Measurements from ENCODE around the gene FBXW12.
"Not testable (repeated sequence)": the region's sequence is repeated elsewhere in the genome, so short reads cannot be mapped to it uniquely, and the experiment has no call there.

FBXW12 gene

GRCh38 chr3:48371651-48372376 is at the start of gene FBXW12:
FBXW12 (plus strand) TSS chr3:48372219; CDS start chr3:48372768, 549 bp downstream.
- no peak for DNase-seq

GRCh38 chr3:48331706-48332435 is 40.1 kb upstream of the FBXW12 start:
- DNase-seq, result not testable (repeated sequence)

- not testable (repeated sequence) for DNase-seq
Measured at GRCh38 chr3:48333346-48334245, 38.4 kb upstream of the FBXW12 start, which contains the start of gene SPINK8. SPINK8 (minus strand) TSS chr3:48333661; CDS start chr3:48328341, 5,320 bp downstream.

GRCh38 chr3:48334605-48335004 is 37.4 kb upstream of the FBXW12 start:
- no peak for DNase-seq

GRCh38 chr3:48335286-48335685 is 36.7 kb upstream of the FBXW12 start:
- DNase-seq, result not testable (repeated sequence)

GRCh38 chr3:48337536-48337935 is 34.5 kb upstream of the FBXW12 start:
- DNase-seq, result not testable (repeated sequence)

- no peak for DNase-seq
Measured at GRCh38 chr3:48338635-48339034, 33.4 kb upstream of the FBXW12 start.

- no peak for DNase-seq
Measured at GRCh38 chr3:48343432-48343831, 28.6 kb upstream of the FBXW12 start.

- DNase-seq, result no peak
Measured at GRCh38 chr3:48344867-48345507, 27.0 kb upstream of the FBXW12 start.

- DNase-seq, result no peak
Measured at GRCh38 chr3:48345946-48346572, 26.0 kb upstream of the FBXW12 start.

- no peak for DNase-seq
Measured at GRCh38 chr3:48347500-48347899, 24.5 kb upstream of the FBXW12 start.

GRCh38 chr3:48352546-48352945 is 19.5 kb upstream of the FBXW12 start:
- DNase-seq, result no peak

- no peak for DNase-seq
Measured at GRCh38 chr3:48353987-48354386, 18.0 kb upstream of the FBXW12 start.

- no peak for DNase-seq
Measured at GRCh38 chr3:48356419-48356818, 15.6 kb upstream of the FBXW12 start.

- no peak for DNase-seq
Measured at GRCh38 chr3:48361928-48362327, 10.1 kb upstream of the FBXW12 start.

- no peak for DNase-seq
Measured at GRCh38 chr3:48364840-48365239, 7.2 kb upstream of the FBXW12 start.

GRCh38 chr3:48367201-48367600 is 4.8 kb upstream of the FBXW12 start:
- no peak for DNase-seq

- no peak for DNase-seq
Measured at GRCh38 chr3:48369693-48370332, 2.2 kb upstream of the FBXW12 start.

- DNase-seq, result no peak
Measured at GRCh38 chr3:48370333-48370713, 1.7 kb upstream of the FBXW12 start.

- DNase-seq, result no peak
Measured at GRCh38 chr3:48372377-48372770, 355 bp downstream of the FBXW12 start.

- no peak for DNase-seq
Measured at GRCh38 chr3:48372862-48373435, 930 bp downstream of the FBXW12 start.

Data from NCI-H226 (cell line).